ENCODE results near the gene PHYH. TPM values are rescaled to one million over a fixed set of nuclear protein-coding genes. Genes with fewer than 3 reads are reported as not detected.

The PHYH gene
- total and polyA plus RNA-seq, 2 donors from 2014 or later: 45.8 to 166 TPM

- Histone ChIP-seq H3K4me1 (ENCODE audit: control insufficient read depth in 2 of 3, insufficient read depth in 2 of 3, low read depth in 1 of 3, low read length in 3 of 3) (peaks cover 0 to 6% (median 0%) of the 10 kb centered on the region in 3 donors), H3K36me3 (ENCODE audit: control insufficient read depth in 2 of 3, insufficient read depth in 3 of 3, low read length in 3 of 3) (no peaks in the 10 kb centered on the region), H3K27ac (ENCODE audit: low read depth in 2 of 2, low read length in 2 of 2) (no peak overlapping the region), H3K4me3 (ENCODE audit: low read length in 3 of 3) (no peak overlapping the region), H3K9me3 (ENCODE audit: control insufficient read depth in 2 of 3, insufficient read depth in 1 of 3, low read length in 3 of 3) (no peaks in the 10 kb centered on the region), H3K9ac (ENCODE audit: low read length in 3 of 3) (no peak overlapping the region), H3K27me3 (ENCODE audit: control insufficient read depth, insufficient read depth, low read length) (no peaks in the 10 kb centered on the region)
- no peak for TF ChIP-seq CTCF (IDR thresholded peaks at IDR 0.05; ENCODE audit: borderline replicate concordance, extremely low read depth, insufficient read depth)
- intact Hi-C loops (cut with DNase I): no loop called here
- DNase-seq (peak in 4 of 5 donors; percentile 46 to 89 (median 70)), FAIRE-seq (no peak)
Observed at GRCh38 chr10:13268841-13269240, 31.0 kb downstream of the PHYH start.

- DNase-seq: peak in 1 of 5 donors; percentile 8
- no peak for FAIRE-seq
- Histone ChIP-seq H3K27me3 (ENCODE audit: control insufficient read depth, insufficient read depth, low read length) (no peaks in the 10 kb centered on the region), H3K9ac (ENCODE audit: low read length in 3 of 3) (no peak overlapping the region), H3K36me3 (ENCODE audit: control insufficient read depth in 2 of 3, insufficient read depth in 3 of 3, low read length in 3 of 3) (no peaks in the 10 kb centered on the region), H3K4me1 (ENCODE audit: control insufficient read depth in 2 of 3, insufficient read depth in 2 of 3, low read depth in 1 of 3, low read length in 3 of 3) (peaks cover 0 to 6% (median 0%) of the 10 kb centered on the region in 3 donors), H3K27ac (ENCODE audit: low read depth in 2 of 2, low read length in 2 of 2) (no peak overlapping the region), H3K9me3 (ENCODE audit: control insufficient read depth in 2 of 3, insufficient read depth in 1 of 3, low read length in 3 of 3) (no peaks in the 10 kb centered on the region), H3K4me3 (ENCODE audit: low read length in 3 of 3) (no peak overlapping the region)
- TF ChIP-seq CTCF (IDR thresholded peaks at IDR 0.05; ENCODE audit: borderline replicate concordance, extremely low read depth, insufficient read depth): no peak
- intact Hi-C loops (cut with DNase I): no loop called here
Observed at GRCh38 chr10:13268310-13268709, 31.6 kb downstream of the PHYH start.

GRCh38 chr10:13263591-13263990, 36.3 kb downstream of the PHYH start:
- FAIRE-seq: no peak
- DNase-seq: no peak
- H3K36me3 ChIP-seq (ENCODE audit: control insufficient read depth in 2 of 3, insufficient read depth in 3 of 3, low read length in 3 of 3): no peaks in the 10 kb centered on the region
- no peaks in the 10 kb centered on the region for H3K9me3 ChIP-seq (ENCODE audit: control insufficient read depth in 2 of 3, insufficient read depth in 1 of 3, low read length in 3 of 3)
- H3K9ac ChIP-seq (ENCODE audit: low read length in 3 of 3): no peak overlapping the region
- no peaks in the 10 kb centered on the region for H3K4me1 ChIP-seq (ENCODE audit: control insufficient read depth in 2 of 3, insufficient read depth in 2 of 3, low read depth in 1 of 3, low read length in 3 of 3)
- no peaks in the 10 kb centered on the region for H3K27me3 ChIP-seq (ENCODE audit: control insufficient read depth, insufficient read depth, low read length)
- TF ChIP-seq CTCF (IDR thresholded peaks at IDR 0.05; ENCODE audit: borderline replicate concordance, extremely low read depth, insufficient read depth): no peak
- no peak overlapping the region for H3K27ac ChIP-seq (ENCODE audit: low read depth in 2 of 2, low read length in 2 of 2)
- intact Hi-C loops (cut with DNase I): no loop called here
- H3K4me3 ChIP-seq (ENCODE audit: low read length in 3 of 3): no peak overlapping the region

GRCh38 chr10:13262433-13262832, 37.4 kb downstream of the PHYH start:
- no peaks in the 10 kb centered on the region for H3K9me3 ChIP-seq (ENCODE audit: control insufficient read depth in 2 of 3, insufficient read depth in 1 of 3, low read length in 3 of 3)
- H3K27me3 ChIP-seq (ENCODE audit: control insufficient read depth, insufficient read depth, low read length): no peaks in the 10 kb centered on the region
- no peak overlapping the region for H3K27ac ChIP-seq (ENCODE audit: low read depth in 2 of 2, low read length in 2 of 2)
- TF ChIP-seq CTCF (IDR thresholded peaks at IDR 0.05; ENCODE audit: borderline replicate concordance, extremely low read depth, insufficient read depth): no peak
- no peaks in the 10 kb centered on the region for H3K36me3 ChIP-seq (ENCODE audit: control insufficient read depth in 2 of 3, insufficient read depth in 3 of 3, low read length in 3 of 3)
- no peaks in the 10 kb centered on the region for H3K4me1 ChIP-seq (ENCODE audit: control insufficient read depth in 2 of 3, insufficient read depth in 2 of 3, low read depth in 1 of 3, low read length in 3 of 3)
- intact Hi-C loops (cut with DNase I): no loop called here
- FAIRE-seq: no peak
- no peak overlapping the region for H3K4me3 ChIP-seq (ENCODE audit: low read length in 3 of 3)
- H3K9ac ChIP-seq (ENCODE audit: low read length in 3 of 3): no peak overlapping the region
- DNase-seq: no peak
